A673 (cell line): ENCODE results near the gene YWHAG.

Source experiments
- CTCF ChIP-seq: fragments of 300-800, 200-600 bp; sonication (generic); conservative IDR thresholded peaks from 2 replicates; pipeline ENCODE4 v1.5.1; 2017; ENCODE audit warnings: low read depth, mild to moderate bottlenecking, antibody characterized with exemption, low read length, moderate library complexity, mixed read lengths
- EZH2 ChIP-seq: fragments of 200-600 bp; sonication (generic); IDR thresholded peaks from 2 replicates; pipeline ENCODE4 v1.6.1; 2017; ENCODE audit warnings: borderline replicate concordance, low read depth, mild to moderate bottlenecking, mixed read lengths, antibody characterized with exemption, low read length; ENCODE audit not compliant: poor library complexity, severe bottlenecking

- TF ChIP-seq CTCF (no peak), EZH2 (no peak)
Measured at GRCh38 chr7:76394957-76395356, 36.2 kb upstream of the YWHAG start.
